HepG2 (cell line): Measurements from ENCODE around the gene OLR1. TPM values are rescaled to one million over a fixed set of nuclear protein-coding genes. Genes with fewer than 3 reads are reported as not detected.
A peak's percentile ranks its signal among the peaks of the same experiment; 100 is the strongest.

ENCODE experiments used
- ETV5 ChIP-seq: IDR thresholded peaks from 2 replicates; pipeline ENCODE4 v1.6.1; 2018; ENCODE audit warnings: missing biosample characterization, missing genetic modification reagents, inconsistent platforms, borderline replicate concordance
- JDP2 ChIP-seq: sonication (generic); formaldehyde crosslinking; IDR thresholded peaks from 2 replicates; pipeline ENCODE4 v1.8.1; 2022; ENCODE audit warnings: missing genetic modification reagents, borderline replicate concordance
- KAT2B ChIP-seq: fragments of 150-350 bp; IDR thresholded peaks from 2 replicates; pipeline ENCODE4 v1.6.1; 2014; ENCODE audit warnings: low read depth, low read length, borderline replicate concordance
- KLF11 ChIP-seq: IDR thresholded peaks from 2 replicates; pipeline ENCODE4 v1.6.1; 2016; ENCODE audit warnings: missing compliant biosample characterization
- MAF1 ChIP-seq: sonication (generic); formaldehyde crosslinking; IDR thresholded peaks from 2 replicates; pipeline ENCODE4 v1.5.0; 2020; ENCODE audit warnings: missing genetic modification reagents, borderline replicate concordance
- PAXIP1 ChIP-seq: sonication (generic); formaldehyde crosslinking; conservative IDR thresholded peaks from 2 replicates; pipeline ENCODE4 v1.4.0; 2020; ENCODE audit warnings: mild to moderate bottlenecking, missing genetic modification reagents, moderate library complexity
- PITX1 ChIP-seq: sonication (generic); formaldehyde crosslinking; IDR thresholded peaks from 2 replicates; pipeline ENCODE4 v1.5.1; 2020; ENCODE audit warnings: mild to moderate bottlenecking, missing genetic modification reagents
- POLR2G ChIP-seq: fragments of 200-400 bp; formaldehyde crosslinking; IDR thresholded peaks from 2 replicates; pipeline ENCODE4 v1.6.1; 2018; ENCODE audit warnings: mild to moderate bottlenecking, low read depth, low read length, moderate library complexity
- RFX1 ChIP-seq: fragments of 450-650 bp; IDR thresholded peaks from 2 replicates; pipeline ENCODE4 v1.6.1; 2017
- SIN3B ChIP-seq: fragments of 150-350 bp; IDR thresholded peaks from 2 replicates; pipeline ENCODE4 v1.6.1; 2014; ENCODE audit warnings: low read length
- SMC3 ChIP-seq: IDR thresholded peaks from 2 replicates; pipeline ENCODE4 v1.6.1; 2011; ENCODE audit warnings: low read length, improper control_type of control experiment
- TCF12 ChIP-seq, 2 experiments: fragments of 450-650 bp in 1 of 2; sonication (generic) in 1 of 2; formaldehyde crosslinking in 1 of 2; IDR thresholded peaks; 2 replicates each; pipeline versions ENCODE4 v1.6.1 to v1.8.0; 2017 to 2022; ENCODE audit warnings: antibody characterized with exemption in 1 of 2, mild to moderate bottlenecking in 1 of 2, missing genetic modification reagents in 1 of 2, moderate library complexity in 1 of 2
- TFAP4 ChIP-seq: sonication (generic); IDR thresholded peaks from 2 replicates; pipeline ENCODE4 v1.6.1; 2016; ENCODE audit warnings: low read depth, borderline replicate concordance
- TGIF2 ChIP-seq: IDR thresholded peaks from 2 replicates; pipeline ENCODE4 v1.6.1; 2016; ENCODE audit warnings: control low read depth, missing compliant biosample characterization
- THAP8 ChIP-seq: sonication (generic); formaldehyde crosslinking; IDR thresholded peaks from 2 replicates; pipeline ENCODE4 v1.5.1; 2020; ENCODE audit warnings: missing genetic modification reagents, mild to moderate bottlenecking, borderline replicate concordance
- YEATS4 ChIP-seq: sonication (generic); formaldehyde crosslinking; IDR thresholded peaks from 2 replicates; pipeline ENCODE4 v1.4.0; 2020; ENCODE audit warnings: missing genetic modification reagents, borderline replicate concordance
- ZNF598 ChIP-seq: sonication (generic); formaldehyde crosslinking; IDR thresholded peaks from 2 replicates; pipeline ENCODE4 v1.5.1; 2020; ENCODE audit warnings: mild to moderate bottlenecking, missing genetic modification reagents, borderline replicate concordance
- ZNF616 ChIP-seq: sonication (generic); formaldehyde crosslinking; IDR thresholded peaks from 2 replicates; pipeline ENCODE4 v1.5.0; 2020; ENCODE audit warnings: low read depth, mild to moderate bottlenecking, missing genetic modification reagents
- ZSCAN25 ChIP-seq: sonication (generic); formaldehyde crosslinking; IDR thresholded peaks from 2 replicates; pipeline ENCODE4 v1.8.0; 2022; ENCODE audit warnings: mild to moderate bottlenecking, missing genetic modification reagents
- polyA plus RNA-seq, 8 experiments: library from polyadenylated mRNA; depleted of rRNA in 3 of 8; stranded (reverse) in 7 of 8; unstranded in 1 of 8; fragments of >200 nt; fragmentation: Illumina TruSeq in 4 of 8; extraction: Trizol in 4 of 8; gene quantifications; 2 replicates each; pipeline versions ENCODE4 v1.2.1 to v1.2.3, GENCODE V29; 2011 to 2016; ENCODE audit warnings: low read depth in 4 of 8, missing spikeins in 1 of 8, mixed read lengths in 1 of 8; ENCODE audit not compliant: insufficient read depth in 1 of 8
- total RNA-seq, 5 experiments: library from RNA; depleted of rRNA; stranded (reverse); fragments of >200 nt; fragmentation: Illumina TruSeq; extraction: Trizol; gene quantifications; 2 replicates each; pipeline ENCODE4 v1.2.3, GENCODE V29; 2016; ENCODE audit warnings: low read depth in 1 of 5
- TF ChIP-seq, protein P1 (sequence below): sonication (generic); formaldehyde crosslinking; IDR thresholded peaks from 2 replicates; pipeline ENCODE4 v1.9.0; 2021; ENCODE audit warnings: missing genetic modification reagents, borderline replicate concordance
- TF ChIP-seq, protein P2 (sequence below): sonication (generic); formaldehyde crosslinking; IDR thresholded peaks from 2 replicates; pipeline ENCODE4 v1.5.1; 2020; ENCODE audit warnings: mild to moderate bottlenecking, missing genetic modification reagents, moderate library complexity
- TF ChIP-seq, protein P3 (sequence below): sonication (generic); formaldehyde crosslinking; IDR thresholded peaks from 2 replicates; pipeline ENCODE4 v1.4.0; 2020; ENCODE audit warnings: missing genetic modification reagents

The OLR1 gene
- total and polyA plus RNA-seq, 2 of the 13 experiments (the other 11 are each of a cell fraction or from before 2014, with no cell fraction given) = not detected

DNA sequence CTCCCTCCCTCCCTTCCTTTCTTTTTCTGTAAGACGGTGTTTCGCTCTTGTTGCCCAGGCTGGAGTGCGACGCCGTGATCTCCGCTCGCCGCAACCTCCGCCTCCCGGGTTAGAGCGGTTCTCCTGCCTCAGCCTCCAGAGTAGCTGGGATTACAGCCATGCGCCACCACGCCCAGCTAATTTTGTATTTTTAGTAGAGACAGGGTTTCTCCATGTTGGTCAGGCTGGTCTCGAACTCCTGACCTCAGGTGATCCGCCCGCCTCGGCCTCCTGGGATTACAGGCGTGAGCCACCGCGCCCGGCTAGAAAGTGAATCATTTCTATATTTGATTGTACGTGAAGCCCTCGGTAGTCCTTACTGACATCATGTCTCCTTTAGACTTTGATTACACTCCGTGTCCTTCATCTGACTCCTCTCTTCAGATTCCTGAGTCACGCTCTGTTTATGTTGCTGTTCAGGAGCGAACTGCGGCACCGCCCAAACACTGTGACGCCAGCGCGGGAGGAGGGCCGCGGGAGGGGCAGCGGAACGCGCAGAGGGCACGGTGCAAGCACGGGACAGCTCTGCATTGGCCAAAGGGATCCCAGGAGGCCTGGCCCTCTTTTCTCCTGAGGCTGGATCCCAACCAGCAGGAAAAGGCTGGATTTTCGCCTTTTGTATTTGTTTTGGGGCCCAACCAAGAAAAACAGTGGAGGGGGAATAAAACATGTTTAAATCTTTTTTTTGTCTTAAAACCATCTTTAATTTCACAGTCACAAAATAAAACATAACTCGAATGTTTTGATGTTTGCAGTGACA, 40.2 kb upstream of the OLR1 start (continued):
- TF ChIP-seq TGIF2 (CRISPR knock-in tag) (no peak), JDP2 (no peak), RFX1 (no peak), YEATS4 (CRISPR knock-in tag) (no peak; the same call in 1 of the 2 replicates), ZNF616 (CRISPR knock-in tag) (no peak), KAT2B (no peak), ZNF598 (no peak), ETV5 (CRISPR knock-in tag) (peak; percentile 14; the same call in 1 of the 2 replicates), PITX1 (no peak), SMC3 (no peak), KLF11 (CRISPR knock-in tag) (0 out of 2 replicates have a peak, but pooled peaks have one; percentile 22), THAP8 (CRISPR knock-in tag) (no peak), SIN3B (no peak), TCF12 (IDR thresholded peaks at IDR 0.05) (no peak), TCF12 (CRISPR knock-in tag; IDR thresholded peaks at IDR 0.05) (no peak; the same call in 1 of the 2 replicates), PAXIP1 (peak; percentile 40), ZSCAN25 (CRISPR knock-in tag) (no peak; the same call in 1 of the 2 replicates), POLR2G (peak; percentile 61; the same call in 1 of the 2 replicates), MAF1 (CRISPR knock-in tag) (no peak), TFAP4 (no peak)
- TF ChIP-seq, protein P1, sequence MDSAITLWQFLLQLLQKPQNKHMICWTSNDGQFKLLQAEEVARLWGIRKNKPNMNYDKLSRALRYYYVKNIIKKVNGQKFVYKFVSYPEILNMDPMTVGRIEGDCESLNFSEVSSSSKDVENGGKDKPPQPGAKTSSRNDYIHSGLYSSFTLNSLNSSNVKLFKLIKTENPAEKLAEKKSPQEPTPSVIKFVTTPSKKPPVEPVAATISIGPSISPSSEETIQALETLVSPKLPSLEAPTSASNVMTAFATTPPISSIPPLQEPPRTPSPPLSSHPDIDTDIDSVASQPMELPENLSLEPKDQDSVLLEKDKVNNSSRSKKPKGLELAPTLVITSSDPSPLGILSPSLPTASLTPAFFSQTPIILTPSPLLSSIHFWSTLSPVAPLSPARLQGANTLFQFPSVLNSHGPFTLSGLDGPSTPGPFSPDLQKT (CRISPR knock-in tag) = no peak
- TF ChIP-seq, protein P2, sequence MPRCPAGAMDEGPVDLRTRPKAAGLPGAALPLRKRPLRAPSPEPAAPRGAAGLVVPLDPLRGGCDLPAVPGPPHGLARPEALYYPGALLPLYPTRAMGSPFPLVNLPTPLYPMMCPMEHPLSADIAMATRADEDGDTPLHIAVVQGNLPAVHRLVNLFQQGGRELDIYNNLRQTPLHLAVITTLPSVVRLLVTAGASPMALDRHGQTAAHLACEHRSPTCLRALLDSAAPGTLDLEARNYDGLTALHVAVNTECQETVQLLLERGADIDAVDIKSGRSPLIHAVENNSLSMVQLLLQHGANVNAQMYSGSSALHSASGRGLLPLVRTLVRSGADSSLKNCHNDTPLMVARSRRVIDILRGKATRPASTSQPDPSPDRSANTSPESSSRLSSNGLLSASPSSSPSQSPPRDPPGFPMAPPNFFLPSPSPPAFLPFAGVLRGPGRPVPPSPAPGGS (CRISPR knock-in tag) = 0 out of 2 replicates have a peak, but pooled peaks have one; percentile 36
- TF ChIP-seq, protein P3, sequence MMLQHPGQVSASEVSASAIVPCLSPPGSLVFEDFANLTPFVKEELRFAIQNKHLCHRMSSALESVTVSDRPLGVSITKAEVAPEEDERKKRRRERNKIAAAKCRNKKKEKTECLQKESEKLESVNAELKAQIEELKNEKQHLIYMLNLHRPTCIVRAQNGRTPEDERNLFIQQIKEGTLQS (CRISPR knock-in tag) = no peak
